Epidermal melanocyte (primary cell): ENCODE measurements around the gene MAPK1IP1L.
A peak's percentile ranks its signal among the peaks of the same experiment; 100 is the strongest.
"Not testable (repeated sequence)": the region's sequence is repeated elsewhere in the genome, so short reads cannot be mapped to it uniquely, and the experiment has no call there.

Source experiments
- DNase-seq: peaks from one replicate; pipeline ENCODE4 v3.0.0; 2011; ENCODE audit warnings: low spot score; ENCODE audit not compliant: insufficient read length

The MAPK1IP1L gene

DNA sequence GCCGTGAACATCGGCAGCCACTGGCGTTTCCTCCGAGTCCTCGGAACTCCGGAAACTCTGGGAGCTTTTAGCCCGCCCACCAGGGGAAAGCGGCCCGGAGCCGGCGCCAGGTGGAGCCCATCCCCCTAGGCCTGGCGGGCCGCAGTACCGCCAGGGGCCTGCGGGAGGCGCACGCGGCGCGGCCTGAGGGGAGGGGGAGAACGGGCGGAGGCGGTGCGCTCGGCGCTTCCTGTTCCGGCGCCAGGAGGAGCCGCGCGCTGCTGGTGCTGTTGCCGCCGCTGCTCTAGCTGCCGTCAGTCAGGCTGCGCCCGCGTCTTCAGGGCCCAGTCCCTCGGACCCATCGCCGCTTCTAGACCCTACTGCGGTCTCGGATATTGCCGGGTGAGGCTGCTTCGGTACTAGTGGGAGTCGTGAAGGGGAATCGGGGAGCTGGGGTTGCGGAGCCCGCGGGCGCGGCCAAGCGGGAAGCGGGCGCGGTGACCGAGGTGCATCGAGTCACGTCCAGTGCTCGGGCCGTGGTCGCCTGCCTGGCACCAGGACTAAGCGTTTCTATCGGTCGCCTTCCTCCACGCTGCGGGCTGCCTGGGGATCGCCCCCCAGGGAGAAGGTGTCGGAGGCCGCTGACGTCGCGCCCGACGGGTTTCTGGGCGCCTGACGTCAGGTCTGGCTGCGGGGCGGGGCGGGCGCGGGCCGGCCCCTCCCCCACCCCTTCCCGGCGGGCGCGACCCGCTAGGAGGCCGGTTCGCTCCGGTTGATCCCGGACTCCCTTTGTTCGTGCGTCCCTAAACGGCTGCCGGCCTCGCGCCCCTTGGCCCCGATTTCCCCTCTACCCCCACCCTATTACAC, at the start of gene MAPK1IP1L:
Gene MAPK1IP1L, plus strand, starts transcription at position 225 of the 846 bp plus-strand sequence. CDS start 10,037 bp downstream, outside the sequence.
- DNase-seq: peak; percentile 91

DNA sequence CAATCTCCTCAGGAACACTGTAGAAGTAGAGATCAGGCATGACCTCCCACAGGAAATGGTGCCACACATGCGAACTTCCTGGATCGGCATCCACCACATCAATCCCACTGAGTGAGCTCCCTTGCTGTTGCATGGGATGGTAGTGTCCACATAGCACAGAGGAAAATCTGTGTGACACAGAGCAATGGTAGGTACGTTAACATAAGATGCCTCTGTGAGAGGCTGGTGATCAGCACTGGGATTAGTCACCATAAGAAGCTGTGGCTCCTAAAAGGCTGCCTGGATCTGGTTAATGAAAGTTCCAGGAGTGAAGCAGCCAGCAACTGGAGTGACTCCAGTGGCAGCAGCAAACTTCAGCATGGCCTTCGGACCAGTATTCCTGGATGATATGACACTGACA, 46.4 kb upstream of the MAPK1IP1L start:
- DNase-seq: no peak

- DNase-seq: no peak
These were observed 36.4 kb upstream of the MAPK1IP1L start for GRCh38 chr14:55015006-55015405.

- DNase-seq: no peak
These were observed 31.4 kb upstream of the MAPK1IP1L start for GRCh38 chr14:55019968-55020554.

DNA sequence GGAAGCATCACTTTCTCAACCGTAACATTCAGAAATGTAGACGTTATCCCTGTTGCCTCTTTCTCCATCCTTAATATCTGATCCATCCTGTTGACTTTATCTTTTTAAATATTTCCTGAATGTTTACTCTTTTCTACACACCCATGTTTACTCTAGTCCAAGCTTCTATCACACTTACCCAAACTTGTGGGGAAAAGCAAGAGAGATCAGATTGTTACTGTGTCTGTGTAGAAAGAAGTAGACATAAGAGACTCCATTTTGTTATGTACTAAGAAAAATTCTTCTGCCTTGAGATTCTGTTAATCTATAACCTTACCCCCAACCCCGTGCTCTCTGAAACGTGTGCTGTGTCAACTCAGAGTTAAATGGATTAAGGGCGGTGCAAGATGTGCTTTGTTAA, 27.1 kb upstream of the MAPK1IP1L start:
- not testable (repeated sequence) for DNase-seq

DNA sequence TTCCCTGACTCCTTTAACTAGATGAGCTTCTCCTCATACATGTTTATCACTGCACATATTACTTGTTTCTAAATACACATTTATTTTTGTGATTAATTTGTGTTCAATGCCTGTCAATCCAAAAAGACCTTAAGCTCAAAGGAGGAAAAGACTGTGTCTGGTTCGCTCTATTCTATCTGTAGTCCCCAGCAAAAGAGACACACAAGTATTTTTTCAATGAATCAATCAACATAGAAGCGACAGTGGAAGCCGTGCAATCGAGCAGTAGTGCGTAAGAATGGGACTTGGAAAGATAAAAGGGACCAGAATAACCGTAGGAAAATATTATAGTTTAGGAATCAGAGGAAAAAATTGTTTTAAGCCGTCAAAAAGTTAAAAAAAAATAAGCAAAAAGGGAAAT, 25.5 kb upstream of the MAPK1IP1L start:
- DNase-seq: no peak

- DNase-seq: no peak
These were observed 25.0 kb upstream of the MAPK1IP1L start for GRCh38 chr14:55026441-55026792.

GRCh38 chr14:55026793-55027561, 24.5 kb upstream of the MAPK1IP1L start, which contains the start of the genes SOCS4 and WDHD1:
Gene SOCS4 (plus strand): TSS chr14:55027236. CDS start chr14:55043042, 15,806 bp downstream.
Gene WDHD1 (minus strand): TSS chr14:55027099. CDS start chr14:55026787, 312 bp downstream.
- DNase-seq: peak; percentile 85

DNA sequence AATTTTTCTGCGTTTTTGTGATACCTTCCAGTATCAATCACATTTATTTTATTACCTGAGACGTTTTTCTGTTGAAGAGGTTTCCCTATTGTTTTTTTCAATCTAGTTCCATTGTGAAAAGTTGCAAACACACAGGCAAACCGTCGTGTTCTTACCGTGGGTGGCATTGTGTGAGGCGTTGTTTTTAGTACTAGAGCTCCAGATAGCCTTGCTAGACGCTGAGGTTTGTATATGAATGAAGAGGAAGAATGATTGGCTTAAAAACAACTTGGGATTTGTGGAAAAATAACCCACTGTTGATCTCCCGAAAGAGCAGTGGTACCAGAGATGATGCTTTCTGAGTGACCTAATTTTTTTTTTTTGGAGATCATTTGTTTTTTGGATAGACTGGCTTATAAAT, 23.4 kb upstream of the MAPK1IP1L start:
- no peak for DNase-seq

DNA sequence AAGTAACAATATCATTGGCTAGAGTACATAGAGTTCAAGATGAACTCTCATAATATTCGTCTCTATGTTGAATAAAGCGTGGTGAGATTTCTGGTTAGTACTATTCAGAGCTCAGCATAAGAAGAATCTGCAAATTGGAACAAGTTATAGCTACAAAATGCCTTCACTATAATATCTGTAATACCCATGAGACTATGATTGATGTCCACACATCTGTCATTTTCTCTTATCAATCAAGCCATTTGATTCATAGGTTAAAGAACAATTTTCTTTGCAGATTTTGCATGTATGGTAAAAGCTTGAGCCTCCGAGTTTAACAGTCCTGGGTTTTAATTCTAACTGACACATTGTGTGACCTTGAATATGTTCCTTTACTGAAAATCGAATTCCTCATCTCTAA, 23.0 kb upstream of the MAPK1IP1L start:
- no peak for DNase-seq

DNA sequence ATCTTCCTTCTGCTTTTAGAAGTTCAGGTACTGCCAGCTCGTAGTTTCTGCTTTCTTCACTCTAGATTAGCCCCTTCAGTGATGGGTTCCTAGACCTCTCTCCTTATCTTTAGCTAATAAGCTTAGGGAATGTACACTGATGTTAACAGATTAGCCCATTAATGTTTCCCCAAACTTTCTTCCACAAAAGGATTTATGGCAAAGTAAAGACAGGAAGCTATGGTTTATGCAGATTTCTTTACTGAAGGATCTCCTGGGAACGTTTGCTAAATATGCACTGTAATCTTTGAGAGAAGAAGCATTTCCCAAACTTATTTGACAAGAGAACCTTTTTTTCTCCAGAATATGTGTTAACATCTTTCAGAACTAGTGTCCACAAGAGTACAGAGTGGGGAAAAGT, 20.3 kb upstream of the MAPK1IP1L start:
- no peak for DNase-seq

- not testable (repeated sequence) for DNase-seq
These were observed 13.5 kb upstream of the MAPK1IP1L start for GRCh38 chr14:55037995-55038394.

- DNase-seq: no peak
These were observed 12.7 kb upstream of the MAPK1IP1L start for GRCh38 chr14:55038708-55039107.

DNA sequence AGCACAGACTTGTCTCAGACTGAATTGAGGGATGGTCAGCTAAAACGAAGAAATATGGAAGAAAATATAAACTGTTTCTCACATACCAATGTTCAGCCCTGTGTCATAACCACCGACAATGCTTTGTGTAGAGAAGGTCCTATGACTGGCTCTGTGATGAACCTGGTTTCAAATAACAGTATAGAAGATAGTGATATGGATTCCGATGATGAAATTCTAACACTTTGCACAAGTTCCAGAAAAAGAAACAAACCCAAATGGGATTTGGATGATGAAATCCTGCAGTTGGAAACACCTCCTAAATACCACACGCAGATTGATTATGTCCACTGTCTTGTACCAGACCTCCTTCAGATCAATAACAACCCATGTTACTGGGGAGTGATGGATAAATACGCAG, 7.9 kb upstream of the MAPK1IP1L start:
- DNase-seq: no peak

GRCh38 chr14:55045087-55045486, 6.4 kb upstream of the MAPK1IP1L start:
- DNase-seq: no peak

GRCh38 chr14:55047301-55048053, 4.0 kb upstream of the MAPK1IP1L start:
- DNase-seq: no peak

DNA sequence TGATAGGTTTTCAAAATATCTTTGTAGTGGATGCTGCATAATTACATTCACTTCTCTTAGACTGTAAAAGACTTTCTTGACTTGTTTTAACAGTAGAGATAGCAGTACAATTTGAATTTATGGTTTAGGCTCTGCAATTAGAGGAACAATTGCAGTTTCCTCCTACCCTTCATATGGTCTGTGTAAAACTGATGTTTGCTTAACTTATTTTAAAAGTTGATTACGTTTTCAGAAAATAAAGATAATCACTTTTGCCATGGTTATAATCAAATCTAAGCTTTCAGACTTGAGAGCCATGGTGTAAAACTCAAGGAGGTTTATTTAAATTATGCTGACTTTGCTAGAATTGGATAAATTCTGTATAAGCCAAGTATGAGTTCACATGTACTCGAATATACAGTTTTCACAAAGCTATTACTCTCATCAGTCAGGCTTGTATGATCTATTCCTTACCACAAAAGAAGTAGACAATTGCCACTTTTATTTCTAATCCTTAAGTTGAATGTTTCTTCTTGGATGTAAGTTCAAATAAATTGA, 2.5 kb upstream of the MAPK1IP1L start:
- DNase-seq: no peak

DNA sequence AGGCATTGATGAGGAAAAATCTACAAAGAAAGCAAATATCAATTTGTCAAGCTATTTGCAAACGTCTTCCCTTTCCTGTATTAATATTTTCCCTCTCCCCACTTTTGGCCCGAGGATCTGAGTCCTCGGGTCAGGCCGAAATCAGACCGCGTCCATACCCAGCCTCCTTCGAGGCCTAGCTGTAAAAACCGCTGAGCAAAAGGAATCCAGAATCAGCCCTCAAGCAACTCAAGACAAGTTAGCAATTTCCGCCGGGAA, 353 bp upstream of the MAPK1IP1L start:
- no peak for DNase-seq

DNA sequence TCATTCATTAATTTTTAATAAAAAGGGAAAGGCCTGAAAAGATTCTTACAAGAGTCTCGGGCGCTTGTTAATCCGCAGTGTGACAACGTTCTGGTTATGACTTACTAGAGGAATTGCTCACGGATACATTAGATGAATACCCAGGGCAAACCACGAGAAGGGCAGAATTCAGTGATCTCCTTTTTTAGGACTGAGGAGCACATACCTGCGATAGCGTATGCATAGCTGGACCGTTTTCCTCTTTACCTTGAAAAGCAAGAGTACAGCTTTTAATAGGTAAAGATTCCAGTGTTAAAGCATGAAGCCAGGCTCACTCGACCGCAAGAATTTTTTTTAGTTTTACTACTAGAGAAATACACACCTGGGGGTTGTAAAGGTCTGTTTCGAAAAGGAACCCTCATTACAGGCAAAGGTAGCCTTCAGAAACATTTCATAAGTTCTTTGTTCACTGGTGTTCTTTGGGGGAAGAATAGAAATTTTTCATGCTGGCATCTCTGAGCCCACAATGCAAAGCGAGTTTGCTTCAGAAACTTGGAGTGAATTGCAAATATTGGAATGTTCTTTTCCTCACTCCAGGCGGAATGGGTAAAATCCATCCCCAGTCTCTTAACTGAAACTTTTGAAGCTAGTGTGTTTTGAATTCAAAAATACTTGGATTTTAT, 953 bp downstream of the MAPK1IP1L start:
- DNase-seq: peak; percentile 37

DNA sequence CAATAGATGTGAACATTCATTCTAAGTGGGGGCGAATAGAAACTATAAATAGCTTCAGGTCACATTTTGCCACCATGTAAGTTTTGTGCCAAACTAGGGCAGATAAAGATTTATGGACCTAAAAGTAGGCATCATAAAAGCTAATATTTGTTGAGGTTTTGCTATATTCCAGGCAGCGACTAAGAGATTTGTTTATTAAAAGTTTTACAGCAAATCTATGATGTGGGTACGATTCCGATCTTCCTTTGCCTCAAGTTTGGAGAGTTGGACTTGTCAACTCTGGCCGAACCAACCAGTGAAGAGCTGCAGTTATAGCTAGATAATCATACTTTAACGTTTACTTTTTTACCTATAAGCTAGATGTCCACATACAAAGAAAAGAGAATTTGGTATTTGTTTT, 1.6 kb downstream of the MAPK1IP1L start:
- no peak for DNase-seq

DNA sequence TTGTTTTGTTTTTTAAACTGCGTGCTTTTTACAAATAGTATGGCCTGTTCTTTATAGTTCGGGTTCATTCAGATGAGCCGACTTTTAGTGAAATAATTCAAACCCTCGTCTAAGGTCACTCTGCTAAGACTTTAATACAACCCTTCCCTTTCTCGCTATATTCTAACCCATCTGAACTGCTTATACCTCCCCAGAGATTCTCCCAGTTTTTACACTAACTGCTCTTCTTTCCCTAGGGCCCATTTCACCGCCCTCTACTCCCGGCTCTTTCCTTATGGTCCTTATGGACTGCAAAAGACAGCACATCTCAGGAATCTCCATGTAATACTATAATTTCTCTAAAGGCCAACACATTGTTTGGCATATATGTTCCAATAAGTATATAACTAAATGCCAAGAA, 2.1 kb downstream of the MAPK1IP1L start:
- no peak for DNase-seq
